ENCODE results near the gene NDUFS4.

Gene NDUFS4

DNA sequence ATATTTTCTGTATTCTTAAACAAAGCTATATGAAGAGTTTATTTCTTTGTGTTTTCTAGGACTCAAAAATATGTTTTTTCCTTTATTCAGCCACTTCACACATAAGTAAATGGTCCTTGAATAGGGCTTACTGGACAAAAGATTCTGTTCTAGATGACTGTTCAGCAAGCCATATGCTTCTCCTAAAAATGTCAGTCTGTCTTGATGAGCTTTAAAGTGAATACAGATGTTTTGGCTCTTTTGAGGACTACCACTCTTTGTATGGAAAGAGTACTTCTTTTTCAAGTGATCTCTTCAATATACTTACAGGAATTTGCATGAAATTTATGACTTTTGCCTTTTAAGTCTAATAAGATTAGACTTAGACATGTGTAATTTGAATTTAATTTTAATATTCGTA is 8.4 kb downstream of the NDUFS4 start:
- Histone ChIP-seq H3K27me3 (no peaks in the 10 kb centered on the region), H3K4me3 (no peak overlapping the region), H3K9ac (no peak overlapping the region), H3K9me3 (no peaks in the 10 kb centered on the region), H3K27ac (no peak overlapping the region), H3K4me1 (no peaks in the 10 kb centered on the region), H4K20me1 (peaks cover 4% of the 10 kb centered on the region; the same call in 1 of the 2 replicates), H3K36me3 (no peaks in the 10 kb centered on the region), H3K4me2 (no peak overlapping the region)
- TF ChIP-seq Cebpa-rat (IDR thresholded peaks at IDR 0.05), result no peak

GRCh38 chr5:53569453-53569852 is 9.0 kb downstream of the NDUFS4 start:
- Histone ChIP-seq H3K4me2 (no peak overlapping the region), H3K9me3 (no peaks in the 10 kb centered on the region), H3K27ac (no peak overlapping the region), H3K9ac (no peak overlapping the region), H3K4me3 (no peak overlapping the region), H3K36me3 (no peaks in the 10 kb centered on the region), H3K27me3 (no peaks in the 10 kb centered on the region), H4K20me1 (peaks cover 2% of the 10 kb centered on the region; the same call in 1 of the 2 replicates), H3K4me1 (no peaks in the 10 kb centered on the region)
- TF ChIP-seq Cebpa-rat (IDR thresholded peaks at IDR 0.05), result no peak

- Histone ChIP-seq H3K4me1 (no peaks in the 10 kb centered on the region), H3K9ac (no peak overlapping the region), H4K20me1 (peaks cover 6% of the 10 kb centered on the region; the same call in 1 of the 2 replicates), H3K27me3 (no peaks in the 10 kb centered on the region), H3K27ac (no peak overlapping the region), H3K4me3 (no peak overlapping the region), H3K36me3 (no peaks in the 10 kb centered on the region), H3K4me2 (no peak overlapping the region), H3K9me3 (peaks cover 5% of the 10 kb centered on the region; the same call in 1 of the 2 replicates)
- TF ChIP-seq Cebpa-rat (IDR thresholded peaks at IDR 0.05), result no peak
Observed at GRCh38 chr5:53571403-53571802, 11.0 kb downstream of the NDUFS4 start.

GRCh38 chr5:53575101-53575500 is 14.7 kb downstream of the NDUFS4 start:
- H3K9me3 ChIP-seq, result peaks cover 5% of the 10 kb centered on the region
- no peak overlapping the region for H3K27ac ChIP-seq
- H3K4me3 ChIP-seq, result no peak overlapping the region
- no peak for TF ChIP-seq Cebpa-rat (IDR thresholded peaks at IDR 0.05)
- H3K4me1 ChIP-seq, result no peaks in the 10 kb centered on the region
- no peak overlapping the region for H3K4me2 ChIP-seq
- H4K20me1 ChIP-seq, result peaks cover 14% of the 10 kb centered on the region
- H3K9ac ChIP-seq, result no peak overlapping the region
- no peaks in the 10 kb centered on the region for H3K27me3 ChIP-seq
- no peaks in the 10 kb centered on the region for H3K36me3 ChIP-seq

DNA sequence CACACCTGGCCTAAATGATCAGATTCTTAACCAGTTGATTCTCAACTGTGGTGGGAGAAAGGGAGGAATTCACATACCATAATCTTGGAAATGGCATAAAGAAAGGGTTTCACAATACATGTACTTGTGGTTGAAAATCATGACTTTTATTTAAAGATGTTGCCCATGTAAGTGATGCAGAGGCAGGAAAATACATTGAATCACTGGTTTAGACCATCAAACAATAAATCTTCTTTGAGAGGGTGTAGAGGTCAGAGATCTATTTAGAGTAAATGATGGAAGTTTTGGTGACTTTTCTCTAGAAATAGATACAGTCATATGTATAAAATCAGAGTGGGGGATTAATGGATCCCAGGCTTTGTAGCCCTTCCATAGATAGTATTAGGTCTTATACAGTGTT is 15.4 kb downstream of the NDUFS4 start:
- Histone ChIP-seq H3K4me1 (no peaks in the 10 kb centered on the region), H3K4me2 (no peak overlapping the region), H4K20me1 (peaks cover 14% of the 10 kb centered on the region)

DNA sequence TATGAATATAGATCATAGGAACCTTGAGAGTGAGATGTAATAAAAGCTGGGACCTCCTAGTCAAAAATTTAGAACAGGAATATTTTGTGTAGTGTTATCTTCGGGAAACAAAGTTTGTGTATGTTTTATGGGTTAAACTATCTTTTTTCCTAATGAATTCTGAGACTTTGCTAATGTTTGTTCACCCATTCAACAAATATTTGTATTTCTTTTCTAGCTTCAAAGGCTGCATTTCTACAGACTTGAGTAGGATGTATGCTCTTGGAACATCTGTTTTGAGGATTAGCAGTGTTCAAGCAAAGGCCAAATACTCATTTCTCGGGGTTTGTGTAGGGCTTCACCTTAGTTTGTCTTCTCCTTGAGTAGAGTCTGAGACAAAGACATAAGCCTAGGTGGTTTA is 16.2 kb downstream of the NDUFS4 start:
- no peak overlapping the region for H3K4me3 ChIP-seq
- no peak overlapping the region for H3K27ac ChIP-seq
- H4K20me1 ChIP-seq, result peaks cover 14% of the 10 kb centered on the region
- peaks cover 5% of the 10 kb centered on the region for H3K9me3 ChIP-seq
- H3K36me3 ChIP-seq, result no peaks in the 10 kb centered on the region
- no peaks in the 10 kb centered on the region for H3K4me1 ChIP-seq
- H3K27me3 ChIP-seq, result no peaks in the 10 kb centered on the region
- no peak overlapping the region for H3K4me2 ChIP-seq
- no peak for TF ChIP-seq Cebpa-rat (IDR thresholded peaks at IDR 0.05)
- H3K9ac ChIP-seq, result no peak overlapping the region

More for the DNA sequence above, 15.4 kb downstream of the NDUFS4 start:
- peaks cover 5% of the 10 kb centered on the region for H3K9me3 ChIP-seq
- H3K4me3 ChIP-seq, result no peak overlapping the region
- no peak overlapping the region for H3K9ac ChIP-seq
- H3K27me3 ChIP-seq, result no peaks in the 10 kb centered on the region
- no peaks in the 10 kb centered on the region for H3K36me3 ChIP-seq
- no peak for TF ChIP-seq Cebpa-rat (IDR thresholded peaks at IDR 0.05)
- H3K27ac ChIP-seq, result no peak overlapping the region

GRCh38 chr5:53578854-53579253 is 18.4 kb downstream of the NDUFS4 start:
- Histone ChIP-seq H3K9ac (no peak overlapping the region), H4K20me1 (peaks cover 14% of the 10 kb centered on the region), H3K4me2 (no peak overlapping the region), H3K36me3 (no peaks in the 10 kb centered on the region), H3K4me3 (no peak overlapping the region), H3K27me3 (no peaks in the 10 kb centered on the region), H3K9me3 (peaks cover 5% of the 10 kb centered on the region), H3K4me1 (no peaks in the 10 kb centered on the region), H3K27ac (no peak overlapping the region)
- no peak for TF ChIP-seq Cebpa-rat (IDR thresholded peaks at IDR 0.05)

DNA sequence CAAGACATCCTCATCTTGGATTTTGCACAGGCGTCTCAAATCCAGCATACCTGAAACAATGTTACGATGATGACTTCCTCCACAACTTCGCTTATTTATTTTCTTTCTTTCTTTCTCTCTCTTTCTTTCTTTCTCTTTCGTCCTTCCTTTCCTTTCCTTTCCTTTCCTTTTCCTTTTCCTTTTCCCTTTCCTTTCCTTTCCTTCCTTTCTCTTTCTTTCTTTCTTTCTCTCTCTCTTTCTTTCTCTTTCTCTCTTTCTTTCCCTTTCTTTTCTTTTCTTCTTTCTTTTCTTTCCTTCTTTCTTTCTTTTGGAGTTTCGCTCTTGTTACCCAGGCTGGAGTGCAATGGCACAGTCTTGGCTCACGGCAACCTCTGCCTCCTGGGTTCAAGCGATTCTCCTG is 20.1 kb downstream of the NDUFS4 start:
- no peaks in the 10 kb centered on the region for H3K36me3 ChIP-seq
- TF ChIP-seq Cebpa-rat (IDR thresholded peaks at IDR 0.05), result no peak
- no peak overlapping the region for H3K27ac ChIP-seq
- H3K9me3 ChIP-seq, result peaks cover 5% of the 10 kb centered on the region
- H3K9ac ChIP-seq, result no peak overlapping the region
- H3K4me2 ChIP-seq, result no peak overlapping the region
- no peaks in the 10 kb centered on the region for H3K4me1 ChIP-seq
- no peak overlapping the region for H3K4me3 ChIP-seq
- H4K20me1 ChIP-seq, result peaks cover 7% of the 10 kb centered on the region
- no peaks in the 10 kb centered on the region for H3K27me3 ChIP-seq

- H3K36me3 ChIP-seq, result no peaks in the 10 kb centered on the region
- peaks cover 7% of the 10 kb centered on the region for H4K20me1 ChIP-seq
- H3K4me3 ChIP-seq, result no peak overlapping the region
- no peak for TF ChIP-seq Cebpa-rat (IDR thresholded peaks at IDR 0.05)
- no peaks in the 10 kb centered on the region for H3K27me3 ChIP-seq
- no peak overlapping the region for H3K9ac ChIP-seq
- no peak overlapping the region for H3K27ac ChIP-seq
- peaks cover 5% of the 10 kb centered on the region for H3K9me3 ChIP-seq
- no peaks in the 10 kb centered on the region for H3K4me1 ChIP-seq
- no peak overlapping the region for H3K4me2 ChIP-seq
Observed at GRCh38 chr5:53582225-53582624, 21.8 kb downstream of the NDUFS4 start.

- Histone ChIP-seq H3K9me3 (peaks cover 10% of the 10 kb centered on the region), H3K4me2 (no peak overlapping the region)
- no peak for TF ChIP-seq Cebpa-rat (IDR thresholded peaks at IDR 0.05)
Observed at GRCh38 chr5:53590759-53591158, 30.3 kb downstream of the NDUFS4 start.

DNA sequence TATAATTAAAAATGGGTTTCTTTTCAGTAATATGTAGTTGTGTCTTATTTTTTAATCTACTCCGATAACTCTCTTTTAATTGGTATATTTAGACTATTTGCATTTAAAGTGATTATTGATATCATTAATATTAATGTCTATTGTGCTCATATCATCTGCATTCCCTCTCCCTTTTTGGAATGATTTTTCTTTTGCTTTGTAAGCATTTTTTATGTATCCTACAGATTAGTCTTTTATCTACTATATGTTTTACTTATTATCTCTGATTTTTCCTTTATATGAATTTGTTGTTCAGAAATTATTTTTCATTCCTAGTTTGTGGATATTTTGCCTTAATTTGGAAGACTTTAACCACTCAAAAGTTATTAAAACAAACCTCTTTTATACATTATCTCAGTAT is 34.0 kb downstream of the NDUFS4 start:
- no peaks in the 10 kb centered on the region for H3K4me1 ChIP-seq
- TF ChIP-seq Cebpa-rat (IDR thresholded peaks at IDR 0.05), result no peak
- H3K27ac ChIP-seq, result no peak overlapping the region
- no peak overlapping the region for H3K4me3 ChIP-seq
- peaks cover 5% of the 10 kb centered on the region; the same call in 1 of the 2 replicates for H3K36me3 ChIP-seq
- H3K9me3 ChIP-seq, result peaks cover 6% of the 10 kb centered on the region
- H3K27me3 ChIP-seq, result no peaks in the 10 kb centered on the region
- no peak overlapping the region for H3K4me2 ChIP-seq
- peaks cover 8% of the 10 kb centered on the region; the same call in 1 of the 2 replicates for H4K20me1 ChIP-seq
- H3K9ac ChIP-seq, result no peak overlapping the region

More at GRCh38 chr5:53590759-53591158, 30.3 kb downstream of the NDUFS4 start:
- no peak overlapping the region for H3K27ac ChIP-seq
- H3K27me3 ChIP-seq, result no peaks in the 10 kb centered on the region
- no peaks in the 10 kb centered on the region for H3K4me1 ChIP-seq
- peaks cover 8% of the 10 kb centered on the region; the same call in 1 of the 2 replicates for H4K20me1 ChIP-seq
- no peak overlapping the region for H3K9ac ChIP-seq
- H3K36me3 ChIP-seq, result peaks cover 7% of the 10 kb centered on the region; the same call in 1 of the 2 replicates
- no peak overlapping the region for H3K4me3 ChIP-seq

Data from BLaER1 (cell line).